GM21717 (cell line): ENCODE data around the gene MLLT3.
A peak's percentile ranks its signal among the peaks of the same experiment; 100 is the strongest.

Experiments
- ATAC-seq: cut with Tn5 transposase; IDR thresholded peaks from one replicate; pipeline ENCODE4 v1.9.1; 2021; ENCODE audit warnings: mild to moderate bottlenecking, moderate library complexity; ENCODE audit not compliant: unreplicated experiment

Gene MLLT3

GRCh38 chr9:20630241-20630943 is 8.1 kb upstream of the MLLT3 start:
- ATAC-seq, result no peak

GRCh38 chr9:20625003-20625349 is 2.7 kb upstream of the MLLT3 start:
- ATAC-seq, result no peak

DNA sequence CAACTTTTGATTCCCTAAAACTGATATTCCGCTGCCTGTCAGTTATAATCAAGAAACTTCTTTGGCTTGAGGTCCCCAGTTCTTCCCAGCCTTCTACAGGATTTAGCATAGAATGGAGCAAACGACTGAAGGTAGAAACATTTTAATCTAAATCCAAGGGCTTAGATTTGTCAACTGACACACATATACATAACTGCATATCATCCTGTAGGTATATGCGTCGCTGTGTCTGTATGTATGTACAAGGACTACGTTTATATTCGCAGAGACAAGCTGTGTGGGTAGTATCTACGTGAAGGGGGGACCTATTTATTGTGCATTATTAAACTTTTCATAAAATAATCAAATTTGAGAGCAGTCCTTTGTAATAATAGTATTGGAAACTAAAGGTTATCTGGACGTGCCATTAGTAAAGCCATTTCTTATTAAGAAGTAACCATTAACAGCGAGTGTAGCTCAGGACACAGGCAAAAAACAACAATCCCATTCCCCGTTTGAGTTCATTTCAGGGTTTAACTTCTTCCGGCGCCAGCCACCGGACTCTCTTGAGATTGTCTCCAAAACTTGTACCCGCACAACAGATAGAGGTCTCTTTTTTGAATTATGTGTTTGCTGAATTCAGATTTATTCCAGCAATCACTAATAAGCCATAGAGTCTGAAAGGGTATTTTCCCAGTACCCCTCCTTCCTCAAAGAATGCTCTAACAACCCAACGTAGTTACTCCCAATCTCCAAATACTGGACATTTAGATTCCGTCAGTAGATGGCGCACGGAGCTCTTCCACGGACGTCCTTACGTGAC is 2.1 kb upstream of the MLLT3 start:
- peak; percentile 17 for ATAC-seq

- no peak for ATAC-seq
These were observed 1.4 kb upstream of the MLLT3 start for GRCh38 chr9:20623748-20624124.

GRCh38 chr9:20623021-20623747 is 885 bp upstream of the MLLT3 start:
- no peak for ATAC-seq

- ATAC-seq, result peak; percentile 24
These were observed 599 bp downstream of the MLLT3 start for GRCh38 chr9:20621471-20622329.

- ATAC-seq, result no peak
These were observed 1.4 kb downstream of the MLLT3 start for GRCh38 chr9:20620650-20621470.

GRCh38 chr9:20619487-20620200 is 2.7 kb downstream of the MLLT3 start:
- ATAC-seq, result no peak

GRCh38 chr9:20618361-20618802 is 3.9 kb downstream of the MLLT3 start:
- no peak for ATAC-seq

- ATAC-seq, result no peak
These were observed 5.5 kb downstream of the MLLT3 start for GRCh38 chr9:20616808-20617207.

- ATAC-seq, result no peak
These were observed 7.6 kb downstream of the MLLT3 start for GRCh38 chr9:20614602-20615216.

DNA sequence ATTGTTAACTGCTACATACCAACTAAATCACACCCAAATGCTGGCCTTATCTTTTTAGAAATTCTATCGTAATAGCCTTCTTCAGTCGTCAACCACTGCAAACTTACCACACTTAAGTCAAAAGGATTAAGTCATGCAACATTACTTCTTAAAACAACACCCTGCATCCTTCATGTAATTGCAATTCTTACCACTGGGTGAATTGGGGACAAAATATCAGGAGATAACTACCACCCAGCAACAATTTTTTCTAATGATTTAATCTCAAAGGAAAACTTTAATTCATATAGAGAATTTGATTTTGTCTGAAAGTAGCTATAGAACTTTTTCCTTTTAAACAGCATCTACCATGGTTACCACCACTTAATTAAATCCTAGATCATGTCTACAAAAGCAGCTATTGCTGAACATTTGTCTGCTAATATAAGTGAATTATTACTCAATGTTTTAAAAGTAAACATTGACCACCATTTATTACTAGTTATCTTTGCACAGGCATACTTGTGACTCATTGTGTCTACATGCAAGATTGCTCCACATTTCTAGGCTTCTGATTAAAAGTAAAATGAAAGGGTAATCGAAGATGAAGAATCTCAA is 10.5 kb downstream of the MLLT3 start:
- ATAC-seq, result no peak

GRCh38 chr9:20610591-20610990 is 11.7 kb downstream of the MLLT3 start:
- no peak for ATAC-seq

DNA sequence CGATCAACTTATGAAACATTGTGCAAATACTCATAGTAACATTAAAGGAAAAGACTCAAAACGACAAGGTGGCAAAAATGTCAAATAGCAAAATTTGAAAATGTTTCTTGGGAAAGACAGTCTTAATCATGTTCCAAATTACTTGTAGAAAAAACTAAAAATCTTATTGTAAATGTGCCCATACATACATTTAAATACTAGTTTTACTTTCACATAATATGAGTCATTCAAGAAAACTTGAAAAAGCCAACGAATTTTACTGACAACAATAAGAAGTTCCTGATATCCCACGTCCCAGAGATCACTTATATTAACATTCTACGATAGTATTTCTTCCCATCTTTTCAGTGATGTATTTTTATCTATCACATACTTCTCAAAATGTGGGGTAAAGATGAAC is 13.7 kb downstream of the MLLT3 start:
- no peak for ATAC-seq

DNA sequence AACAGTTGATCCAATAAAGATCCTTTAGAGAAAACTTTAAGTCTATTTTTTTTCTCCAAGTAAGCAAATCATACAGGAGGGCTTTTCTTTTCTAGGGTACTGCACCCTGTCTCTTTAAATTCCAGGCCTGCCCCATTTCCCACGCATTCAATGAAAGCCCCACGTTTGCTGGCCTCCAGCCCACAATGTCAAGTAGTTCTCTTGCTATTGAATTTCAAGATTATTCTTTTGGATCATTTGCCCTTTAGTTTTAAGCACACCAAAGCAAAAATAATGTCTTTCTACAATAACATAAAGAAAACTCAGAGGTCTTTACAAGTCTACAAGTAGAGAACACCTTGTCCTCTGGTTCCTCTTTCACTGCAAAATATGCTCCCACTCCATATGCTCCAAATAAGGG is 15.6 kb downstream of the MLLT3 start:
- no peak for ATAC-seq

DNA sequence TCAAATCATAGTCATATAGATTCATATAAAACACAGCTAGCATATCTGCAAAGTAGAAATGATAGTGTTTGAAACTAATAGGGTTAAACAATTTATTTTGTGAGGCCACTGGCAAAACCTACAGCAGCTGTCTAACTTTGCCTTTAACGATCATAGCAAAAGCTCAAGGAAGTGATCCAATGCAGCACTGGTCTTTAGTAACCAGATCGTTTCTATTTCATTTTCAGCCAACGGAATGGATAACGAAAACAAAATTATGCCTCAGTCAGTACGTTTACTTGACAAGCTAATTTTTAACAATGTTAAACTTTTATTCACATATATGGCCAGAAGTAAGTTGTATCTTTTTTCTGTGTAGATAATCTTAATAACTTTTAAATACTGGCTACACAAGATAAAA is 17.7 kb downstream of the MLLT3 start:
- peak; percentile 81 for ATAC-seq

GRCh38 chr9:20603524-20604268 is 18.6 kb downstream of the MLLT3 start:
- ATAC-seq, result no peak

- ATAC-seq, result no peak
These were observed 21.0 kb downstream of the MLLT3 start for GRCh38 chr9:20601292-20601691.
